GM13976 (cell line): Measurements from ENCODE around the gene SMIM22.

Source experiments
- DNase-seq: peaks from one replicate; pipeline ENCODE4 v3.0.0; 2012; ENCODE audit warnings: low spot score
- in situ Hi-C: fragments of 300-500 bp; cut with MboI; formaldehyde crosslinking; loops from one replicate; pipeline ENCODE4 v1.12.0; 2022; ENCODE audit warnings: low sequenced_read_pairs, mixed read lengths, inconsistent platforms; ENCODE audit not compliant: unreplicated experiment
- TF ChIP-seq, protein P1 (sequence below): IDR thresholded peaks from 2 replicates; pipeline ENCODE4 v1.5.1; 2012; ENCODE audit warnings: borderline replicate concordance, mild to moderate bottlenecking; ENCODE audit not compliant: insufficient read depth; ENCODE audit errors: extremely low read depth, missing control alignments, control extremely low read depth

SMIM22 gene

GRCh38 chr16:4790871-4791270 lies 4.3 kb upstream of the SMIM22 start:
- DNase-seq, result no peak
- in situ Hi-C loops, result no loop called here
- TF ChIP-seq, protein P1, sequence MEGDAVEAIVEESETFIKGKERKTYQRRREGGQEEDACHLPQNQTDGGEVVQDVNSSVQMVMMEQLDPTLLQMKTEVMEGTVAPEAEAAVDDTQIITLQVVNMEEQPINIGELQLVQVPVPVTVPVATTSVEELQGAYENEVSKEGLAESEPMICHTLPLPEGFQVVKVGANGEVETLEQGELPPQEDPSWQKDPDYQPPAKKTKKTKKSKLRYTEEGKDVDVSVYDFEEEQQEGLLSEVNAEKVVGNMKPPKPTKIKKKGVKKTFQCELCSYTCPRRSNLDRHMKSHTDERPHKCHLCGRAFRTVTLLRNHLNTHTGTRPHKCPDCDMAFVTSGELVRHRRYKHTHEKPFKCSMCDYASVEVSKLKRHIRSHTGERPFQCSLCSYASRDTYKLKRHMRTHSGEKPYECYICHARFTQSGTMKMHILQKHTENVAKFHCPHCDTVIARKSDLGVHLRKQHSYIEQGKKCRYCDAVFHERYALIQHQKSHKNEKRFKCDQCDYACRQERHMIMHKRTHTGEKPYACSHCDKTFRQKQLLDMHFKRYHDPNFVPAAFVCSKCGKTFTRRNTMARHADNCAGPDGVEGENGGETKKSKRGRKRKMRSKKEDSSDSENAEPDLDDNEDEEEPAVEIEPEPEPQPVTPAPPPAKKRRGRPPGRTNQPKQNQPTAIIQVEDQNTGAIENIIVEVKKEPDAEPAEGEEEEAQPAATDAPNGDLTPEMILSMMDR, result no peak

DNA sequence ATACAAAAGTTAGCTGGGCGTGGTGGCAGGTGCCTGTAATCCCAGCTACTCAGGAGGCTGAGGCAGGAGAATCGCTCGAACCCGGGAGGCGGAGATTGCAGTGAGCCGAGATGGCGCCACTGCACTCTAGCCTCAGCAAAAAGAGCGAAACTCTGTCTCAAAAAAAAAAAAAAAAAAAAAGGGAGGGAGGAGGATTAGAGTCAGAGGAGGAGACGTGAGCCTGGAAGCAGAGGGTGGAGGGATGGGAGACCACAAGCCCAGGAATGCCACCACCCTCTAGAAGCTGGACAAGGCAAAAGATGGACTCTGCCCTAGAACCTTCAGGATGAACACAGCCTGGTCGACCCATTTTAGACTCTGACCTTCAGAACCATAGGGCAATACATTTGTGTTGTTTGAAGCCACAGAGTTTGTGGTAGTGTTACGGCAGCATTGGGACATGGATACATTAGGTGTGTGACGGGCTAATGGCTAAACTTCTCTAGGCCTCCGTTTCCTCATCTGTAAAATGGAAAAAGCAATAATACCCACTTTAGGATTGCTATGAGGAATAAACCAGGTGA lies 2.1 kb upstream of the SMIM22 start:
- DNase-seq, result no peak
- in situ Hi-C loops, result no loop called here
- TF ChIP-seq, protein P1, result no peak

DNA sequence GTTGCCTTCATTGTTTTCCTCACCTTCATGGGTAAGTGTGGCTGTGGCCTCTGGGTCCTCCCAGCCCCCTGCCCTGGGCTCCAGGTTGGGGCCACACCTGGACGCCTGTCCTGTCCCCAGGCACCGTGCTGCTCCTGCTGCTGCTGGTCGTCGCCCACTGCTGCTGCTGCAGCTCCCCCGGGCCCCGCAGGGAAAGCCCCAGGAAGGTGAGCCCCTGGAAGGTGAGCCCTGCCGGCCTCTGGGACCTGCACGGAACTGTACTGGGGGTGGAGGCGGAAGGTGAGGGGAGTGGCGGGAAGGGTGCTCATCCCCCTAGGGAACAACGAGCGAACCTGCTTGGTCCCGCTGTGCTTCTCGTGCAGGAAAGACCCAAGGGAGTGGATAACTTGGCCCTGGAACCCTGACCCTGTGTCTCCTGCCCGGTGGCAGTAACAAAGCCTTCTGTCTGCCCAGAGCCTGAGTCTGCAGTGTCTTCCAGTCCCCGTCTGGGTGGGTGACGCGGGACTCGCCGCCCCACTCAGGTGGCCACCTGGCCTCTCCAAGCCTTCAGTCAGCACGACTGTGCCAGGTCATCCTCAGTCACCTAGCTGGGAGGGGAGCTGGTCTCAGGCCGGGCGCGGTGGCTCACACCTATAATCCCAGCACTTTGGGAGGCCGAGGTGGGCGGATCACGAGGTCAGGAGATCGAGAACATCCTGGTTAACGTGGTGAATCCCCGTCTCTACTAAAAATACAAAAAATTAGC lies 831 bp downstream of the SMIM22 start:
- in situ Hi-C loops, result no loop called here
- DNase-seq, result no peak
- TF ChIP-seq, protein P1, result no peak

GRCh38 chr16:4796982-4797804 lies 2.0 kb downstream of the SMIM22 start:
- in situ Hi-C loops, result no loop called here
- TF ChIP-seq, protein P1, result no peak
- no peak for DNase-seq

- in situ Hi-C loops, result no loop called here
- TF ChIP-seq, protein P1, result no peak
Measured at GRCh38 chr16:4797805-4798252, 2.7 kb downstream of the SMIM22 start.

GRCh38 chr16:4798456-4798855 lies 3.3 kb downstream of the SMIM22 start:
- in situ Hi-C loops, result no loop called here
- TF ChIP-seq, protein P1, result no peak
- DNase-seq, result no peak

More at GRCh38 chr16:4797805-4798252, 2.7 kb downstream of the SMIM22 start:
- no peak for DNase-seq
